IMR-90 (cell line): Measurements from ENCODE around the gene SEC24B. TPM values are rescaled to one million over a fixed set of nuclear protein-coding genes. Genes with fewer than 3 reads are reported as not detected.
A peak's percentile ranks its signal among the peaks of the same experiment; 100 is the strongest.

Experiments used
- ATAC-seq: fragments of 200-7000 bp; cut with Tn5 transposase; 2 replicates; pipeline ENCODE4 v1.9.1; 2020; ENCODE audit warnings: low read depth, mild to moderate bottlenecking, moderate library complexity
- BruUV-seq: library from RNA; stranded (reverse); fragments of 400-500 nt; replicated peaks from 2 replicates; lab custom pipeline; 2021; lab: Mats Ljungman, UMichigan
- CTCF ChIA-PET: fragments of 300-600 bp; formaldehyde crosslinking; extraction: SDS; loops from one replicate; lab custom pipeline; 2021; ENCODE audit warnings: antibody characterized with exemption; lab: Yijun Ruan, JAX
- POLR2A ChIA-PET: fragments of 300-600 bp; sonication (Branson Sonifier 250); formaldehyde crosslinking; loops from one replicate; lab custom pipeline; 2022; ENCODE audit warnings: antibody characterized with exemption; ENCODE audit not compliant: unreplicated experiment; lab: Charles Lee
- DNase-seq: peaks from one replicate; pipeline ENCODE4 v3.0.0; 2013
- H2AFZ ChIP-seq: replicated peaks from 2 replicates; pipeline ENCODE3; 2013; ENCODE audit warnings: low read length, mild to moderate bottlenecking; ENCODE audit not compliant: poor library complexity
- H2AK5ac ChIP-seq: 2 replicates; pipeline ENCODE4 v1.6.1; 2013; ENCODE audit warnings: low read depth, low read length, inconsistent platforms
- H2AK9ac ChIP-seq: replicated peaks from 2 replicates; pipeline ENCODE3; 2013; ENCODE audit warnings: mild to moderate bottlenecking, low read depth, low read length, moderate library complexity; ENCODE audit not compliant: poor library complexity
- H2BK120ac ChIP-seq: 2 replicates; pipeline ENCODE4 v1.6.1; 2013; ENCODE audit warnings: low read depth, low read length, inconsistent platforms
- H2BK15ac ChIP-seq: 3 replicates; pipeline ENCODE4 v1.6.1; 2013; ENCODE audit warnings: low read depth, low read length, inconsistent platforms
- H2BK20ac ChIP-seq: 2 replicates; pipeline ENCODE4 v1.6.1; 2013; ENCODE audit warnings: low read depth, mild to moderate bottlenecking, inconsistent platforms, low read length, moderate library complexity
- H2BK5ac ChIP-seq: 2 replicates; pipeline ENCODE4 v1.6.1; 2013; ENCODE audit warnings: mild to moderate bottlenecking, low read depth, low read length, inconsistent platforms; ENCODE audit not compliant: poor library complexity, severe bottlenecking
- H3K14ac ChIP-seq: replicated peaks from 2 replicates; pipeline ENCODE4 v1.6.1; 2013; ENCODE audit warnings: low read depth, low read length, inconsistent platforms
- H3K18ac ChIP-seq: 2 replicates; pipeline ENCODE4 v1.6.1; 2013; ENCODE audit warnings: low read depth, low read length, control low read depth
- H3K23ac ChIP-seq: 2 replicates; pipeline ENCODE4 v1.6.1; 2013; ENCODE audit warnings: low read depth, low read length, inconsistent platforms
- H3K27ac ChIP-seq: 2 replicates; pipeline ENCODE4 v1.5.1; 2013; ENCODE audit warnings: mild to moderate bottlenecking, control low read depth, low read length; ENCODE audit not compliant: insufficient read depth
- H3K27me3 ChIP-seq: 2 replicates; pipeline ENCODE4 v1.6.1; 2013; ENCODE audit warnings: low read length; ENCODE audit not compliant: control insufficient read depth, insufficient read depth
- H3K36me3 ChIP-seq: 2 replicates; pipeline ENCODE4 v1.6.1; 2013; ENCODE audit warnings: low read length, mixed read lengths; ENCODE audit not compliant: control insufficient read depth, insufficient read depth
- H3K4ac ChIP-seq: 2 replicates; pipeline ENCODE4 v1.6.1; 2013; ENCODE audit warnings: low read depth, low read length, inconsistent platforms
- H3K4me1 ChIP-seq: 2 replicates; pipeline ENCODE4 v1.6.1; 2013; ENCODE audit warnings: low read length, mixed read lengths; ENCODE audit not compliant: control insufficient read depth, insufficient read depth
- H3K4me2 ChIP-seq: 2 replicates; pipeline ENCODE4 v1.6.1; 2013; ENCODE audit warnings: low read depth, mild to moderate bottlenecking, control low read depth, low read length, moderate library complexity
- H3K4me3 ChIP-seq: 2 replicates; pipeline ENCODE4 v1.5.1; 2013; ENCODE audit warnings: low read depth, mild to moderate bottlenecking, control low read depth, low read length, moderate library complexity; ENCODE audit not compliant: insufficient read depth
- H3K56ac ChIP-seq: 2 replicates; pipeline ENCODE4 v1.6.1; 2013; ENCODE audit warnings: low read length, inconsistent platforms; ENCODE audit not compliant: insufficient read depth; ENCODE audit errors: extremely low read depth
- H3K79me1 ChIP-seq, 2 experiments: 2 replicates each; pipeline ENCODE4 v1.6.1; 2013; ENCODE audit warnings: low read length in 2 of 2, inconsistent platforms in 1 of 2, low read depth in 1 of 2
- H3K9ac ChIP-seq: 2 replicates; pipeline ENCODE4 v1.6.1; 2013; ENCODE audit warnings: low read depth, low read length, control low read depth
- H3K9me1 ChIP-seq: 2 replicates; pipeline ENCODE4 v1.6.1; 2013; ENCODE audit warnings: low read length, inconsistent platforms; ENCODE audit not compliant: insufficient read depth
- H3K9me3 ChIP-seq: 2 replicates; pipeline ENCODE4 v1.6.1; 2013; ENCODE audit warnings: low read length; ENCODE audit not compliant: control insufficient read depth, insufficient read depth
- H4K20me1 ChIP-seq: 2 replicates; pipeline ENCODE4 v1.6.1; 2013; ENCODE audit warnings: low read length, inconsistent platforms; ENCODE audit not compliant: insufficient read depth
- H4K5ac ChIP-seq: 2 replicates; pipeline ENCODE4 v1.6.1; 2013; ENCODE audit warnings: mild to moderate bottlenecking, low read depth, low read length, control low read depth
- H4K8ac ChIP-seq, 2 experiments: 2 replicates each; pipeline ENCODE4 v1.6.1; 2013; ENCODE audit warnings: low read depth in 2 of 2, low read length in 2 of 2, control low read depth in 1 of 2, inconsistent platforms in 1 of 2
- H4K91ac ChIP-seq: 2 replicates; pipeline ENCODE4 v1.6.1; 2013; ENCODE audit warnings: low read depth, low read length, inconsistent platforms; ENCODE audit not compliant: insufficient read depth
- BHLHE40 ChIP-seq: fragments of 150-350 bp; IDR thresholded peaks from 2 replicates; pipeline ENCODE4 v1.6.1; 2016; ENCODE audit warnings: mild to moderate bottlenecking, low read depth, low read length
- CEBPB ChIP-seq: IDR thresholded peaks from 2 replicates; pipeline ENCODE4 v1.6.1; 2012; ENCODE audit warnings: low read depth, low read length, improper control_type of control experiment
- CHD1 ChIP-seq: IDR thresholded peaks from 2 replicates; pipeline ENCODE4 v1.6.1; 2012; ENCODE audit warnings: low read depth, low read length, improper control_type of control experiment
- CTCF ChIP-seq: conservative IDR thresholded peaks from 2 replicates; pipeline ENCODE4 v1.5.1; 2012; ENCODE audit warnings: mild to moderate bottlenecking, low read depth, low read length, improper control_type of control experiment
- FOS ChIP-seq: fragments of 150-350 bp; IDR thresholded peaks from 2 replicates; pipeline ENCODE4 v1.6.1; 2016; ENCODE audit warnings: low read depth, low read length
- MAFK ChIP-seq: IDR thresholded peaks from 2 replicates; pipeline ENCODE4 v1.6.1; 2012; ENCODE audit warnings: low read depth, low read length, improper control_type of control experiment
- MAZ ChIP-seq: IDR thresholded peaks from 2 replicates; pipeline ENCODE4 v1.6.1; 2012; ENCODE audit warnings: low read depth, mild to moderate bottlenecking, low read length, improper control_type of control experiment, moderate library complexity, borderline replicate concordance
- MXI1 ChIP-seq: IDR thresholded peaks from 2 replicates; pipeline ENCODE4 v1.6.1; 2012; ENCODE audit warnings: low read depth, mild to moderate bottlenecking, low read length, moderate library complexity, borderline replicate concordance
- NFE2L2 ChIP-seq: fragments of 150-350 bp; IDR thresholded peaks from 2 replicates; pipeline ENCODE4 v1.6.1; 2016; ENCODE audit warnings: low read depth, mild to moderate bottlenecking, low read length
- POLR2A ChIP-seq: IDR thresholded peaks from 2 replicates; pipeline ENCODE4 v1.6.1; 2012; ENCODE audit warnings: mild to moderate bottlenecking, low read depth, low read length
- RAD21 ChIP-seq: IDR thresholded peaks from 2 replicates; pipeline ENCODE4 v1.6.1; 2012; ENCODE audit warnings: low read length, improper control_type of control experiment
- RCOR1 ChIP-seq: IDR thresholded peaks from 2 replicates; pipeline ENCODE4 v1.6.1; 2012; ENCODE audit warnings: mild to moderate bottlenecking, low read length, improper control_type of control experiment; ENCODE audit not compliant: insufficient replicate concordance
- RFX5 ChIP-seq: IDR thresholded peaks from 2 replicates; pipeline ENCODE4 v1.8.0; 2012; ENCODE audit warnings: low read depth, mild to moderate bottlenecking, low read length, moderate library complexity
- SMC3 ChIP-seq: fragments of 150-350 bp; IDR thresholded peaks from 2 replicates; pipeline ENCODE4 v1.6.1; 2016; ENCODE audit warnings: low read depth, mild to moderate bottlenecking, antibody characterized with exemption, low read length, moderate library complexity
- USF2 ChIP-seq: fragments of 150-350 bp; IDR thresholded peaks from 2 replicates; pipeline ENCODE4 v1.6.1; 2017; ENCODE audit warnings: mild to moderate bottlenecking, antibody characterized with exemption, low read length, low read depth
- WGBS, 2 experiments: methylation state at CpG; one replicate each; pipeline versions ENCODE4 v1.1.5 to v1.1.7; 2013; ENCODE audit warnings: missing lambda C conversion rate in 2 of 2; ENCODE audit not compliant: insufficient read length in 1 of 2; ENCODE audit errors: extremely low coverage in 2 of 2; 5-methylcytosine and 5-hydroxymethylcytosine counted together
- dilution Hi-C: fragments of 300-500 bp; cut with HindIII; formaldehyde crosslinking; loops from one replicate; pipeline ENCODE4 v1.14.3; 2018; ENCODE audit warnings: low sequenced_read_pairs; ENCODE audit not compliant: unreplicated experiment
- in situ Hi-C: fragments of 300-500 bp; cut with MboI; formaldehyde crosslinking; loops from 3 replicates; pipeline ENCODE4 v1.14.3; 2019; ENCODE audit warnings: low sequenced_read_pairs, inconsistent platforms, mixed read lengths
- intact Hi-C: fragments of 100-400 bp; cut with micrococcal nuclease; formaldehyde crosslinking; loops from 2 replicates; pipeline ENCODE4 v1.10.0; 2022
- polyA plus RNA-seq, 3 experiments: library from polyadenylated mRNA; depleted of rRNA; stranded (reverse); fragments of >200 nt; gene quantifications; 2 replicates each; pipeline ENCODE4 v1.2.3, GENCODE V29; 2012; ENCODE audit warnings: low replicate concordance in 1 of 3
- total RNA-seq: library from RNA; depleted of rRNA; stranded (reverse); fragments of >200 nt; gene quantifications from 2 replicates; pipeline ENCODE4 v1.2.3, GENCODE V29; 2012

Gene SEC24B
- total and polyA plus RNA-seq, 2 of the 4 experiments (the other 2 are of a cell fraction): 19.0 to 27.4 TPM

GRCh38 chr4:109472343-109472761 lies 38.7 kb downstream of the SEC24B start:
- no peak overlapping the region for H3K27ac ChIP-seq
- no peak overlapping the region for H3K18ac ChIP-seq
- peaks cover 2% of the 10 kb centered on the region; the same call in 1 of the 2 replicates for H3K9me1 ChIP-seq
- no peak overlapping the region for H3K9ac ChIP-seq
- H2BK15ac ChIP-seq: no peak overlapping the region
- no peak overlapping the region for H3K56ac ChIP-seq
- CTCF ChIA-PET: no interaction called here
- H3K14ac ChIP-seq: no peak overlapping the region
- no peak overlapping the region for H4K8ac ChIP-seq
- H2BK5ac ChIP-seq: no peak overlapping the region
- no peak overlapping the region for H4K91ac ChIP-seq
- no peaks in the 10 kb centered on the region for H3K27me3 ChIP-seq
- ATAC-seq (peak; percentile 84), DNase-seq (peak; percentile 84)
- H3K4me3 ChIP-seq: no peak overlapping the region
- peaks cover 5 to 54% of the 10 kb centered on the region in 2 experiments; a peak in 2 of 4 replicates for H3K79me1 ChIP-seq
- no peak for TF ChIP-seq RAD21
- peak; percentile 89 for TF ChIP-seq CEBPB
- no peak for TF ChIP-seq SMC3
- no peak for TF ChIP-seq MAFK
- TF ChIP-seq FOS: peak; percentile 86
- no peak for TF ChIP-seq CTCF
- no peak for TF ChIP-seq POLR2A
- TF ChIP-seq MAZ: no peak
- no peak for TF ChIP-seq RFX5
- no peak for TF ChIP-seq BHLHE40
- TF ChIP-seq RCOR1: no peak
- no peak for TF ChIP-seq CHD1
- no peak for TF ChIP-seq MXI1
- no peak for TF ChIP-seq USF2
- 0 out of 2 replicates have a peak, but pooled peaks have one; percentile 15 for TF ChIP-seq NFE2L2
- H3K23ac ChIP-seq: no peak overlapping the region
- POLR2A ChIA-PET: no interaction called here
- H3K36me3 ChIP-seq: peaks cover 10% of the 10 kb centered on the region
- H2BK120ac ChIP-seq: no peak overlapping the region
- BruUV-seq: no TSS peak
- dilution Hi-C loops (no loop called here), in situ Hi-C loops (no loop called here), intact Hi-C loops (loop anchor here (2.0 kb wide), 1 partner anchor 40 kb away; the partner anchor contains the start of gene SEC24B)
- no peak overlapping the region for H2AK9ac ChIP-seq
- H3K4ac ChIP-seq: no peak overlapping the region
- peaks cover 5% of the 10 kb centered on the region for H3K4me1 ChIP-seq
- H2AFZ ChIP-seq: no peak overlapping the region
- H2AK5ac ChIP-seq: no peak overlapping the region
- 100% methylated on average over 1 of the region's 3 CpGs; no CpG with 5 or more reads in 1 of the 2 experiments for WGBS, 2 experiments
- H3K4me2 ChIP-seq: no peak overlapping the region; the same call in 1 of the 2 replicates
- no peak overlapping the region for H4K5ac ChIP-seq
- H3K9me3 ChIP-seq: no peaks in the 10 kb centered on the region
- H4K20me1 ChIP-seq: peaks cover 45% of the 10 kb centered on the region
- H2BK20ac ChIP-seq: no peak overlapping the region
